Forelimb muscle (tissue), 1 donor: ENCODE results near the gene HDAC5. TPM values are rescaled to one million over a fixed set of nuclear protein-coding genes. Genes with fewer than 3 reads are reported as not detected.
A peak's percentile ranks its signal among the peaks of the same experiment; 100 is the strongest.
"Not testable (repeated sequence)": the region's sequence is repeated elsewhere in the genome, so short reads cannot be mapped to it uniquely, and the experiment has no call there.

ENCODE experiments used
- DNase-seq: peaks from one replicate; pipeline ENCODE4 v3.0.0-alpha.2; 2013; ENCODE audit warnings: low read depth
- polyA plus RNA-seq: library from polyadenylated mRNA; unstranded; fragments of 120-200 nt; gene quantifications from one replicate; pipeline ENCODE4 v1.2.1, GENCODE V29; 2013; ENCODE audit not compliant: insufficient read length

HDAC5 gene
- polyA plus RNA-seq, 1 donor, result 60.7 TPM

DNA sequence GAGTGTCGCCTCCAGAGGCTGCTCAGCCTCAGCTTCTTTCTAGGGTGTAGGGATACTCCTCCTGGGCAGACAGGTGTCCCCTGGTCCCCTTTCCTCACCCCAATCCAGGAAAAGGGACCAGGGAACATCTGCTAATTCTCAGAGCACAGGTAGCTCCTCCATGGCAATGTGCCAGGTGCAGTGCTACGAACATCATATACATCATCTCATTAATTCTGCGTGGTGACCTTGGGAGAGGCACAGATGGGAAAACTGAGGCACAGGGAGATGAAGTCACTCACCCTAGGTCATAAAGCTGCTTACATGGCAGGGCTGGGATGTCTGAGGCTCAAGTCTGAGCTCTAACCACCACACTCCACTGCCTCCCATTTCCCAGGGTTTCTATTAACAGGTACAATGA lies 11.7 kb downstream of the HDAC5 start:
- no peak for DNase-seq

DNA sequence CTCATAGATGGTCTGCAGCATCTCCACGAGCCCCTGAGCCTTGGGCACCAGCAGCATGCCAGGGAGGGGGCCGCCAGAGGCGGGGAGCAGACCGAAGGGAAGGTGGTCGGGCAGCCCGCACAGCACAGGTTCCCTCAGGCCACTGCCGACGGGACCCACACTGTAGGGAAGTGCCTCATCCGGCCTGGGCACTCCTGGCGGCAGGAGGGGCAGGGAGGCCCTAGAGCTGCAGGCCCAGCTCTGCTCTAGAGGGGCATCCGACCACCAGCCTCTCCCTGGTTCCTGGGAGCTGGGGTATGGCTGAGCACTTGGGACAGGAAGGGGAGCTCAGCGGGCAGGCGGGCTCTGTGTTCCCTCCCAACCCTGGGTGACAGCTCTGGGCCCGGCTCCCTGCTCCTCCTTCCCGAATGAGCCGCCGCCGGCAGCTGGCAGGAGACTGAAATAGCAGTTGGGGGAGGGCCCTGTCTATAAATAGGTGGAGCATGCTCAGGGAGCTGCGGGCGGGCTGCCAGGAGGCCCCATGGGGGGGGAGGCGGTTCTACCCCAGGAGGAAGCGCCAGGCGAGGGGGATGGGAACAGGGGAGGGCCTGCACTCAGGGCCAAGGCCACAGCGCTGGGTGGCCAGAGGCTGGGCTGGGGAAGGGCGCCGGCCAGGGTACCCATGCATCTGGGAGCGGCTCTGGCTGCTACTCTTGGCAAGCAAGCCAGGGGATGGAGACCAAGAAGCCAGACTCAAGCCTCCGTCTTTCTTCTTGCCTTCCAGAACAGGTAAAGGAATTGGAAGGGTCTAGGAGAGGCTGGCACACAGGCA lies 12.4 kb downstream of the HDAC5 start:
- DNase-seq, result no peak

DNA sequence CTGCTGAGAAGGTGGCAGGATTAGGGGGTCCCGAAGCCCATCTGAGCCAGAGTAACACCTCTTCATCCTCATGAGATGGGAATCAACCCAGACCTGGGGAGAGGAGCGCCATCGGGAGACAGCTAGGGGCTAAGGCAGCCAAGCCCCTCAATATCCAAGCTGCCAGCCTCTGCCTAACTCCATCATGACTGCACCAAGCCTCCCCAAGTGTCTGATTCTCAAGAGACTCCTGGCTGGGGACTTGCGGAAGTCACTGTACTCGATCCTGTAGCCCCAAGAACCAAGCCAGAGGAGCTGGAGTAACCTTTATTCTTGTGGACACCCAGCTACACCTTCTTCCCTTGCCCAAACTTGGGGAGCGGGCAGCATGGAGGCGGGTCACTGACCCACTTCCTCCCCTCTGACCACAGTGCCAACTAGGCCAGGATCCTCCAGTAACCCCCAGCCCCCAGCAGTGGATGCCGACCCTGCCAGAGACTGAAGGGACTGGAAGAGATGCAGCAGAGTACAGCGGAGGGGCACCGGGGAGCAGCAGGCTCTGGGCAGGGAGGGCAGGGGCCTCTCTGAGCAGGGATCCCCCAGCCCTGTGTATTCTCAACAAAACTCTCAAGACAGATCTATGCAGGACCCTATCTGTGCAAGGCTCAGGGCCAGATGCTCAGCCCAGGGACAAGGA lies 13.3 kb downstream of the HDAC5 start:
- no peak for DNase-seq

DNA sequence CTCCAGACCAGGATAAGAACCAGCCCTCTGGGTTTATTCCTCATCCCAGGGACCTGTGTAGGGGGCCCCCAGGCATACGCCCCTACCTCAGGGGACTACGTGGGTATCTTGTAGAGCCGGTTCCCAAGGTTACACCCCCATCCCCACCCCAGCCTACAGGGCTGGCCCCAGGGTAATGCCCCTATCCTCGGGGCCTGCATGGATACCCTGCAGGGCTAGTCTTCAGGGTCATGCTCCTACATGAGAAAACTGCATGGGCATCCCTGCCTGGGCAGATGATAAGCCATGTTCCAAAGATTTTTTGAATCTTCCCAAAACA lies 14.2 kb downstream of the HDAC5 start:
- DNase-seq, result no peak

DNA sequence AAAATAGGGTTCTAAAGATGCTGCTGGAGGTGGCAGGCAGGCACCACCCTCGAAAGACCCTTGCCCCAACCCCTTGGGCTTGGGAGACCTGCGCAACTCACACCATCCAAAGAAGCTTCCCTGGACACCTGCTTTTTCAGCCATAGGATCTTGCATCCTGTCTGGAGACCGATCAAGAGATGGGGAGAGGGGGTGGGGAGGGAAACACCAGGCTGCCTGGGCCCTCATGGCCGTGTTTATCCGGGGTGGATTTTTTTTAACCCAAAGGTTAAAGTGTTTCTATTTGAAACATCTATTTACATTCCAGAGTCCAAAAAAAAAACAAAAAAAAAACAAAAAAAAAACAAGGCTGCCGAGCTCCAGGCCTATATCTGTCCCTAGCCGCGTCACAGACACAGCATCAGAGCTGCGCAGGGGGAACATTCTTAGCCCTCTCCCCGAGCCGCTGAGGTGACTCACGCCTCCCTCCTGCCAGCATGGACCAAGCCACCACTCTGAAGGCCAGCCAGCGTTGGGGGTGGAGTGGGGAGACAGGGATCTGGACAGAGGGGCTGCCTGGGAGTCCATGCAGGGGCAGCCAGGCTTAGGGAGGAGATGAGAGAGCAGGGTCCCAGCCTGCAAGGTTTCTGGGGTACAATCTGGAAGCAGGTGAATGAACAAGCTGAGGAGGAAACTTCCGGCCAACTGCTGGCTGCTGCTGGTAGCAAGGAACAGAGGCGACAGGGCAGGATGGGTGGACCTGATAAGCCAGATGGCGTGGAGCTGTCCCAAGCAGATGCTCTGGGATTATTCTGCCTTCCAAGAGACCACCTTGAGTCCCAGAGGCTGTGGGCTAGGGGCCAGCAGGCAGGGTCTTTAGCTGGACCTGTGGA lies 14.8 kb downstream of the HDAC5 start:
- no peak for DNase-seq

DNA sequence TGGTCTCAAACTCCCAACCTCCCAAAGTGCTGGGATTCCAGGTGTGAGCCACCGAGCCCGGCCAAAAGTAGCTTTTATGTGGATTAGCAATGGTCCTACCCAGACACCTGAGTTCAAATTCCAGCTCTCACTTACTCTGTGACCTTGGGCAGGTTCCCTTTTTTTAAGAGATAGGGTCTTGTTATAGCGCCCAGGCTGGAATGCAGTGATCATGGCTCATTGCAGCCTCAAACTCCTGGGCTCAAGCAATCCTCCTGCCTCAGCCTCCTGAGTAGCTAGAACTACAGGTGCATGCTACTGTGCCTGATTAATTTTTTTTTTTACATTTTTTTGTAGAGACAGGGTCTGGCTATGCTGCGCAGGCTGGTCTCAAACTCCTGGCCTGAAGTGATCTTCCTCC lies 16.6 kb downstream of the HDAC5 start:
- no peak for DNase-seq

DNA sequence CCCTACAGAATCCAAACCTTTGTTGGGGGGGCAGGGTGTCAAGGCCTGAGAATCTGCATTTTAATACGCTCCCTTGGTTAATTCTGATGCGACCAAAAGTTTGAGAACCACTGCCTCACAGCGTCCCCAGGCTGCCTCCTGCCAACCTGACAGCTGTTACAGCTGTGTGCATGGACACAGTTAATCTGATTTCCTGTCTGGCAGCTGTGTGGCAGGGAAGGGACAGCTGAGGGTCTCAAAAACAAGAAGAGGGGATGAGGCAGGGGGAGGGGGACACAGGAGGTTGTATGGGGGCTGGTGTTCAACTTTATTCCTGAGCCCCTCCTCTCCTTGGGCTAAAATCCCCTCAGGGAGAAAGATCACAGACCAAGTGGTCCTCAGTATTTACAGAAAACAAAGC lies 17.5 kb downstream of the HDAC5 start:
- DNase-seq, result no peak

DNA sequence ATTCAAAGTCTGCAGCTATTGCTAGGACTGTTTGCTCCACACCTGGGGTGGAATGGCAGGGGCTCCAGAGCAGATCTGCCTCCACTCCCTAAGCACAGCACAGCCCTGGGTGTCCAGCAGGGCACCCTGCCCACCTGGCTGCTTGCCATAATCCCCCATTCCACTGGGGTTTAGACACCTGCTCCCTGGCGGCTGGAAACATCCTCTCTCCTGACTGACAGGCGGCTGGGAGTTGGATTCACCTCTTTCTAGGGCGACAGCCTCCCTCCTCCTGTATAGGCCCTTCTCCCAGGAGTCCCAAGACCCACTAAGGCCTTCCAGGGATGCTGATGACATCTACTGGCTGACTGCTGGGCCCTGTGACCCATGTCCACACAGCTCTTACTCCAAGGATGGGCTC lies 18.0 kb downstream of the HDAC5 start:
- no peak for DNase-seq

DNA sequence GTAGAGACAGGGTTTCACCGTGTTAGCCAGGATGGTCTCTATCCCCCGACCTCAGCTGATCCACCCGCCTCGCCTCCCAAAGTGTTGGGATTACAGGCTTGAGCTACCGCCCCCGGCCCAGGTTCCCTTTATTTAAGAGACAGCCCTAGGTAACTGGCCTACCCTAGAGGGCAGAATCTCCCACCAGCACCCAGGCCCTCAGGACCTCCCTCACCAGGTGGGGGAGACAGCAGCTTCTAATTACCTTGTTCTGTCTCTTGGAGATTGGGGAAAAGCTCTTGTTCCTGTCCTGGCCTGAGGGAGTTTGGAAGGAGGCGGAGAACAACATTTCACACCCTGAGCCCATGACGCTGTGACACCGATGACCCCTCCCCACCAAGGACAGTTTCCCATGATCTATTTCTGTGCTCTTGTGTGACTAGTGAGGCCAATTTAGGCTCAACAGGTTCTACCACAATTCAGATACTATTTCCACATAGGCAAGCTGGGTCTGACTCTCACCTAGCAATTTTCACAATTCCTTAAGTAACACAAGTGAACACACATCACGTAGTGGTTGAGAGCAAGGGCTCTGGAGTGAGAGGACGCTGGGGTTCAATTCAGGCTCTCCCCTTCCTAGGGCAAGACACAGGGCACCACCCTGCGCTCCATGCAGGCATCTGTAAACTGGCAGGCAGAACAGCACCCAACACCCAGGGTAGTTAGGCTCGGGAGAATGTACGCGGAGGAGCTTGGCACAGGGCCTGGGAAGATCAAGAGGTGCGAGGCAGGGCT lies 20.4 kb downstream of the HDAC5 start:
- no peak for DNase-seq

DNA sequence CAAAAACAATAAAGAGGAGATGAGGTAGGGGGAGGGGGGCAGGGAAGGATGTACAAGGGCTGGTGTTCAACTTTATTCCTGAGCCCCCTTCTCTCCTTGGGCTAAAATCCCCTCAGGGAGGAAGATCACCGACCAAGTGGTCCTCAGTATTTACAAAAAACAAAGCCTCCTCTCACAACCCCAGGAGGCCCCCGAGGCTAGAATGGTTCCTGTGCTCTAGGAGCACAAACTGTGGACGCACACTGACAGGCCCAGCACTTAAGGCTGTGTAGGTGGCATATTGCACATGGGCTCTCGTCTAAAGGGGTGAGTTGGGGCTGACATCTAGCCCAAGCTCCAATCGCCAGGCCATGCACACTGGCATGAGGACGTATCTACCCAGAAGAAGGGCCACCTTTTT lies 21.6 kb downstream of the HDAC5 start:
- not testable (repeated sequence) for DNase-seq

DNA sequence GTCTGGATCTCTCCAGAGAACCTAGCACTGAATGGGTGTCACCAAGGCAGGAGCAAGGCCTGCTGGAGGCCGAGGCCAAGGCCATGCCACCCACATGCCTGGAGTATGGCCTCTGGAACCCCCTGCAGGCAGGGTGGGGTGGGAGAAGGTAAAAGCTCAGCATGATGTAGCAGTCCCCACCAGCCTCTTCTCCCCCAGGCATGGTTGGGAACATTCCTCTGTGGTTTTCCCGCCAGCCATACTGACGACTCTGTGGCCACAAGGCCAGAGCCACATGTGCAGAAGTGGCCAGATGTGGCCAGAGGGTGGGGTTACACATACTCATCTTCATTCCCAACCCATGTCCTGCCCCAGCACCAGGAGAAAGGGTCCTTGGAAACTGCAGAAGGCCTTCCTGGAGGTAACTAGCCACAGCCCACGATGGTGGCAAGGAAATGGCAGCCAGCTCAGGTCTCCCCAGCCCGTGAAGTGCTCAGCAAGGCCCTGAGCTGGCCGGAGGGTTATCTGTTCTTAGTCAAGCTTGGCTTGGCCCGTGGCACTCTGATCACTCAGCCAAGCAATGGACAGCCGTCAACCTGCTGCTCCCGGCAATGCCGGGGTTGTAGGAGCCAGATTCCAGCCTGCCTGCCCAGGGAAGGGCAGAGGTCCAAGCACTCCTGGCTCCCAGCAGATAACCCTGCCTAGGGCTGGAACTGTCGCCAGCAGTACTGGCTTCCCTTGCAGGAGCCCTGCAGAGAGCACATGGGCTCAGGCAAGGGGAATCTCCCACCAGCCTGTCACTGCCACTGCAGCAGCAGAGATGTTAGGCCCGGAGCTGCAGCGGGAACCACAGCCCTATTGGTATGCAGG lies 26.1 kb downstream of the HDAC5 start:
- DNase-seq, result no peak

DNA sequence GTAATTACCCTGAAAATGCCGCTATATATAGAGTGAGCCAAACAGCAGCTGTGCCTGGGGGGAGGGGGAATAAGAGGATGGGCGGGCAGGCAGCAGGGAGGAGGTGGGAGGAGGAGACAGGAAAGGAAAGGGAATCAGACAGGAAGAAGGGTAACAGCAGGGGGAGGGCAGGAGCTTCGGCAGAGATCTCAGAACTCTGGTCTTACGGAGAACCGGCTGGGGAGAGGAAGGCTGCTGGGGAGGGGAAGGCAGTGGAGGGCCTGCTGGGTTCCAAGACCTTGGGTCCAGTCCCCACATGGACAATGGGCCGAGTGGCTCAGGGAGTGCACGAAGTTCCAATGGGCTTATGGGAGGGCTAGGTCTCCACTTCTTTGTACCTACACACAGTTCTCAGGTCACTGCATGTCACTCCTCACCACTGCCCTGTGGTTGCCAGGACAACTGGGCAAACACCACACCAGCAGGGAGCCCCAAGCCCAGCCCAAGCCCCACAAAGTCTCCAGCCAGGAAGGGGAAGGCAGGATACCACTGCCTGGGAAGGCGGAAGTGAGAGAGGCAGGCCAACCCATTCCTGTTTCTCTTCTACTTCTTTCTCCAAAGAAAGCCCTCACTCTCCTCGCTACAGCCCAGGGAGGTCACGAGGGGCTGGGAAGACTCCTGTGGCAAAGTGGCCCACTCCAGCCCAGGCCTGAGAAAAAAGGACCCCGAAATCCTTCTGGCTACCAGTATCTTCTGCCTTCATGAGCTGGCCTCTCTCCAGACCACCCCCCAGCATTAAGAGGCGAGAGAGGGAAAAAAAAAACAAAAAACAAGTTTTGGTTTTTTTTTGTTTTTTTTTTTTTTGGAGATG lies 27.6 kb downstream of the HDAC5 start:
- DNase-seq, result peak; percentile 62

DNA sequence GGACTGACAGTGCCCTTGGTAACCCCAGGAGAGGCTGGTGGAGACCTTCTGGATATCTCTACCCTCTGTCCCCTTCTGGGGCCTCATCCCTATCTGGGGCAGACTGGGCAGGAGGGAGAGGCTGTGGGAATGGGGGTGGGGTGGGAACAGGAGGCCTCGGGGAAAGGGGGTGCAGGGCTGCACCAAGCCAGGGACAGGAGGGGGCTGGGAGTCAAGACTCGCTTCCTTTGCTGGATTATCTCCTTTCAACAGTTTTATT lies 28.1 kb downstream of the HDAC5 start:
- no peak for DNase-seq

DNA sequence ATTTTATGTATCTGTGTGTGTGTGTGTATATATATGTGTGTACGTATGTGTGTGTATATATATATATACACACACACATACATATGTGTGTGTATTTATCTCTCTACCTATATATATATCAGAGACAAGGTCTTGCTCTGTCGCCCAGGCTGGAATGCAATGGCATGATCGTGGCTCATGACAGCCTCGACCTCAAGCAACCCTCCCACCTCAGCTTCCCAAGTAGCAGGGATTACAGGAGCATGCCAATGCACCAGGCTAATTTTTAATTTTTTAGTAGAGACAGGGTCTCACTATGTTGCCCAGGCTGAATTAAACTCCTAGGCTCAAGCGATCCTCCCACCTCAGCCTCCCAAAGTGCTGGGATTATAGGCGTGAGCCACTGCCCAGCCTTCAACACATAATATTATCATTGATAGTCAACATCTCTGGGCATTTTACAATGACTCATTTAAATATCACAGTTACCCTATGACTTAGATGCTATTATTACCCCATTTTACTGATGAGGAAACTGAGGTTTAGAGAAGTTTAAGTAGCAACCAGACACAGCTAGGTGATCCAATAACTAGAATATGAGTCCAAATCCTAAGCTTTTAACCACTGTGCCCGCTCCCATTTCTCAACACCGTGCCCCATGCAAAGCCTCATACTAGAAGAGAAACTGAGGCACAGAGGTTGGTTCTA lies 28.6 kb downstream of the HDAC5 start:
- no peak for DNase-seq

DNA sequence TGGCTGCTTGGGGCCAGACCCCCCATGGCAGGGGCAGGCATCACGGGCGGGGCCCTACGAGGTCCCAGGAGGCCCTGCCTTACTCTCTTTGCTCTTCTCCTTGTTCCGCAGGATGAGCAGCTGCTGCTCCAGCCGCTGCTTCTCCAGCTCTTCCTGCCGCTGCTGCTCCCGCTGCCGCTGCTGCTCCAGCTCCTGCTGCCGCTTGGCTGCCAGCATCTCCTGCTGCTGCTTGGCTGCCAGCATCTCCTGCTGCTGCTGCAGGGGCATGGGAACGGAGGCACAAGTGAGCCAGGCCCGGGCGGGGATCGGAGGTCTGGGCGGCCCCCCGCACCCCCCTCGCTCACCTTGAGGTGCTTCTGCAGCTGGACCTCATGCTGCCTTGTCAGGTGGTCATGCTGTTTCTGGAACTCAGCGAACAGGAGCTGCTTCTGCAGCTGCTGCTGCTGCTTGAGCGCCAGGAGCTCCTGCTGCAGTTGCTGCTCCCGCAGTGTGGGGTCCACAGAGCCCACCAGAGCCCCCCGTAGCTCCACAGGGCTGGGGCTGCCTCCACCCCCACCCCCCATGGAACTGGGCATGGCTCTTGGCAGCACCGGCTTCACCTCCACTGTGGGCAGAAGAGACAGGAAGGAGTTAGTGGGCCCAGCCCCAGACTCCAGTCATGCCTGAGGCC lies 30.1 kb downstream of the HDAC5 start:
- no peak for DNase-seq

DNA sequence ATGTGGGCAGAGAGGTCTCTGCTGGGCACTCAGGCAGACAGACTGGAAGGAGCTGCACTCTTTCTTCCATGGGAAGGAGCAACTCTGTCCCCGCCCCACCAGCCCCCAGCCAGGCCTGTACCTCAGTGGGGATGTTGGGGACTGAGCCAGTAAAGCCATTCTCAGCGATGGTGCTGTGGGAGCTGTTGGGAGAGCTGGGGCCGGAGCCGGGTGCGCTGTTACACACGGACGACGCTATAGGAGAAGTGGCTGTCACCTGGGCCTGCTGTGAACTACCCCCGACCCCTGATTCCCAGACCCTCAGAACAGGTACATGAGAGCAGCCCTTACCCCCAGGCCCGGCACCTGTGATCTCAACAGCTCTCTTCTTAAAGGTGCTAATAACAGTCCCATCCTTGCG lies 31.4 kb downstream of the HDAC5 start:
- no peak for DNase-seq

DNA sequence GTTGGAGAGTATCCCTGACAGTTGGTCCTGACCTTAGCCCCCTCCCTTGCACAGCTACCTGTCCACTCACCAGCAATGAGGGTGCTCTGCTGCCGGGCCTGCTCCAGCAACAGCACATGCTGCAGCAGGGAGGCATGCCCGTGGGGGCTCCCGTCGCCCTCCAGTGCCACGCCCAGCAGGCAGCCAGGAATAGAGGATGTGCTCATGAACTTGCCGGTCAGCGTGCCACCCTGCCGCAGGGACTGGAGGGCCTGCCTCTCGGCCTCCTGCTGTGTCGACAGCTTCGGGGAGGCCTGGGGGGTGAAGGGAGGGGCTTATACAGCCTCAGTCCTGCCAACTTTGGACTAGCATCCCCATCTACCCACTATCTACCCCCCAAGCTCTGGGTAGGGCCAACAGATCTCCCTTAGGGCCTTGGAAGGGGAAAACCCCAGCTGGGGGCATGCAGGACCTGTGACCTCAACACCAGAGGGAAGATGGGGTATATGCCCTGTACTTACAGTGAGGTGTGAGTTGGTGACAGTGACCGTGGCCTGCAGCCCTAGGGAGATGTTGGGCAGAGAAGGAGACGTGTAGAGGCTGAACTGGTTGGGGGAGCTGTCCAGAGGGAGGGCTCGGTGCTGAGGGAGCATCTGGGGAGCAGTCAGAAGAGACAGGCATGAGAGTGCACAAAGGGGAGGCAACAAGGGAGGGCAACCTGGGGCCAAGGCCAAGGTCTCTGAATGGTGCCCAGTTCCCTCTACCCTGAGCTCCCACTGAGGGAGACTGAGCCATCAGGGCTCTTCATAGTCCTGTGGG lies 32.0 kb downstream of the HDAC5 start:
- DNase-seq, result no peak

DNA sequence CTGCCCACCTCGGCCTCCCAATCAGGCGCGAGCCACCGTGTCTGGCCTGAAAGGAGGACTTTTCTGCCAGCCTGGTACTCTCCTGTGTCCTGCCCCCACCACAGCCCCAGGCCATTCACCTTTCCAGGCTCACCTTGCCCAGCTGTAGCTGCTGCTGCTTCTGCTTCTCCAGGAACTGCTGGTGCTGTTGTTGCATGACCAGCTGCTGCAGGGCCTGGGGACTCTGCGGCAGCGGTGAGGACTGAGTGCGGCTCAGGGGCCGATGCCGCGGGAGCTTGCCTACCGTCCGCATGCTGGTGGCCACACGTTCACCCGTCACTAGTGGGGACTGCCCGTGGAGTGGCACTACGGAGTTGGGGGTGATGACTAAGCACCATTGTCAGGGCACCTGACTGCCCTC lies 35.2 kb downstream of the HDAC5 start:
- no peak for DNase-seq
